Ishikawa (cell line): Measurements from ENCODE around the gene LRP1.

Experiments
- CEBPB ChIP-seq: IDR thresholded peaks from 2 replicates; pipeline ENCODE4 v1.6.1; 2012
- CREB1 ChIP-seq: IDR thresholded peaks from 2 replicates; pipeline ENCODE4 v1.6.1; 2012; ENCODE audit warnings: low read depth
- EGR1 ChIP-seq: IDR thresholded peaks from 2 replicates; pipeline ENCODE4 v1.6.1; 2012
- EP300 ChIP-seq: IDR thresholded peaks from 2 replicates; pipeline ENCODE4 v1.6.1; 2012; ENCODE audit warnings: borderline replicate concordance
- FOXM1 ChIP-seq: IDR thresholded peaks from 2 replicates; pipeline ENCODE4 v1.6.1; 2012; ENCODE audit warnings: low read depth, borderline replicate concordance
- NFIC ChIP-seq: IDR thresholded peaks from 2 replicates; pipeline ENCODE4 v1.6.1; 2012
- RAD21 ChIP-seq: IDR thresholded peaks from 2 replicates; pipeline ENCODE4 v1.6.1; 2012; ENCODE audit warnings: low read depth
- TAF1 ChIP-seq: IDR thresholded peaks from 2 replicates; pipeline ENCODE4 v1.6.1; 2012; ENCODE audit warnings: low read depth, mild to moderate bottlenecking
- TCF12 ChIP-seq: IDR thresholded peaks from 2 replicates; pipeline ENCODE4 v1.6.1; 2012; ENCODE audit warnings: low read depth
- TEAD4 ChIP-seq: IDR thresholded peaks from 2 replicates; pipeline ENCODE4 v1.6.1; 2012
- YY1 ChIP-seq: IDR thresholded peaks from 2 replicates; pipeline ENCODE4 v1.6.1; 2012; ENCODE audit warnings: low read depth
- ZBTB7A ChIP-seq: IDR thresholded peaks from 2 replicates; pipeline ENCODE4 v1.6.1; 2012; ENCODE audit warnings: low read depth
- TF ChIP-seq, protein P1 (sequence below): IDR thresholded peaks from 2 replicates; pipeline ENCODE4 v1.6.1; 2012; ENCODE audit warnings: low read depth, mild to moderate bottlenecking
- TF ChIP-seq, protein P2 (sequence below): IDR thresholded peaks from 2 replicates; pipeline ENCODE4 v1.6.1; 2012
- TF ChIP-seq, protein P3 (sequence below): IDR thresholded peaks from 2 replicates; pipeline ENCODE4 v1.6.1; 2012

The LRP1 gene

DNA sequence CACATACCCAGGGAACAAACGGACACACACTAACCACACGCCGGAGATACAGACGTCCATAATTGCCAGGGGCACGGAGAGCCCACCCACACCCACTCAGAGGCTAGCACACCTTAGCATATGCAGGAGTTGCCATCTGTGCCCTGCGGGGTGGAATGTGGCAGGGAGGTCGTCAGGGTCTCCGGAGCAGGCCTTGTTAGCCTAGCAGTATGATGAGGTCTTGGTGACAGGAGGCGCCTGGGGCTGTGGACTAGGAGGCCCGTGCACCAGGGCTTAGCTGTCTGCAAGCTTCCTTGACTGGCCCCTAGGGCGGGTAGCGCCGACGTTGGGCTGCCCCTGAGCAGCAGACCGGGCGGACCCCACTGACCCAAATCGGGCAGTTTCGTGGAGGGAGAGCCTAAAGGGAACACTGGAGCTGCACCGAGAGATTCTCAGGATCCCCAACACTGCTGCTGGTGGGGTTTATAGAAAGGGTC is 112.7 kb downstream of the LRP1 start:
- TF ChIP-seq ZBTB7A: peak; percentile 32; the same call in 1 of the 2 replicates
- TF ChIP-seq, protein P1, sequence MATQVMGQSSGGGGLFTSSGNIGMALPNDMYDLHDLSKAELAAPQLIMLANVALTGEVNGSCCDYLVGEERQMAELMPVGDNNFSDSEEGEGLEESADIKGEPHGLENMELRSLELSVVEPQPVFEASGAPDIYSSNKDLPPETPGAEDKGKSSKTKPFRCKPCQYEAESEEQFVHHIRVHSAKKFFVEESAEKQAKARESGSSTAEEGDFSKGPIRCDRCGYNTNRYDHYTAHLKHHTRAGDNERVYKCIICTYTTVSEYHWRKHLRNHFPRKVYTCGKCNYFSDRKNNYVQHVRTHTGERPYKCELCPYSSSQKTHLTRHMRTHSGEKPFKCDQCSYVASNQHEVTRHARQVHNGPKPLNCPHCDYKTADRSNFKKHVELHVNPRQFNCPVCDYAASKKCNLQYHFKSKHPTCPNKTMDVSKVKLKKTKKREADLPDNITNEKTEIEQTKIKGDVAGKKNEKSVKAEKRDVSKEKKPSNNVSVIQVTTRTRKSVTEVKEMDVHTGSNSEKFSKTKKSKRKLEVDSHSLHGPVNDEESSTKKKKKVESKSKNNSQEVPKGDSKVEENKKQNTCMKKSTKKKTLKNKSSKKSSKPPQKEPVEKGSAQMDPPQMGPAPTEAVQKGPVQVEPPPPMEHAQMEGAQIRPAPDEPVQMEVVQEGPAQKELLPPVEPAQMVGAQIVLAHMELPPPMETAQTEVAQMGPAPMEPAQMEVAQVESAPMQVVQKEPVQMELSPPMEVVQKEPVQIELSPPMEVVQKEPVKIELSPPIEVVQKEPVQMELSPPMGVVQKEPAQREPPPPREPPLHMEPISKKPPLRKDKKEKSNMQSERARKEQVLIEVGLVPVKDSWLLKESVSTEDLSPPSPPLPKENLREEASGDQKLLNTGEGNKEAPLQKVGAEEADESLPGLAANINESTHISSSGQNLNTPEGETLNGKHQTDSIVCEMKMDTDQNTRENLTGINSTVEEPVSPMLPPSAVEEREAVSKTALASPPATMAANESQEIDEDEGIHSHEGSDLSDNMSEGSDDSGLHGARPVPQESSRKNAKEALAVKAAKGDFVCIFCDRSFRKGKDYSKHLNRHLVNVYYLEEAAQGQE: no peak

DNA sequence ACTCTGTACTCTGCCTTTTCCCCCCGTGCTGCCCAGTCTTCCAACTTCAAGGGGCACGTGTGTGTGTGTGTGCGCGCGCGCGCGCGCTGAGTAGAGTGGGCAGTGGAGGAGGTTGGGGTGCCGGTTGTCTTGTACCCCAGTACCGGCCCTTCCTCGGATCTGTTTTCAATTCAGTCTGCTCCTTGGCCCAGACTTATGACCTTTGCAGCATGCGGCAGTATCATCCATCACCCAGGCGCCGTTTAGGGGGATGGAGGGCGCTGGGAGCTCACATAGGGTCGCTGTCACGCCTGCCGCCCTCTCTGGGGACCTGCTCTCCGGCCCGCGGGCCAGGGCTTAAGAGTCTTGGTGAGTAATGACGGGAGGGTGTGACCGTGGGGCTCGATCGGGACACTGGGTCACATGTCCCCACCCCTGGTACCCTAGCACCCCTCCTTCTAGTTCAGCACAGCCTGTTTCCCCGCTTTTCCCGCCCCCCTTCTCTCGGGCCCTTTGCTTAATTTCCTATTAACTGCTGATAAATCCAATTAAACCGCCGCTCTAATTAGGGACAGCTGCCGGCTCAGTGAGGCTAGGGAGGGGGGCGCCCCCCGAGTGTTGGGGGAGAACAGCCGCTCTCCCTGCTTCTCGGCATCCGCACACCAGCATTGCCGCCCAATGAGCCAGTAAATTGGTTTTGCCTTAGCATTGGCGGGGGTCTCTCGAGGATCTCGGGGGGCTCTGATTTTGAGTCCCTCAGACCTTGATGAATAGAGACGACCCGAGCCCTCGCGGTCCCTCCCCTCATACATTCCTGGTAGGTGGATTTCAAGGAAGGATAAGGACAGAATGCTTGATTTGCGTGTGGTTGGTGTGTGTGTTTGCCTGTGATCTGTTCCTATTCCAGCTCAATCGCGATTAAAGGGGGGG is 113.4 kb downstream of the LRP1 start:
- TF ChIP-seq YY1 (no peak), NFIC (no peak), FOXM1 (no peak), CEBPB (no peak), CREB1 (no peak), TAF1 (no peak), EP300 (no peak), ZBTB7A (no peak), RAD21 (no peak), EGR1 (no peak), TEAD4 (no peak), TCF12 (no peak)
- TF ChIP-seq, protein P1: no peak
- TF ChIP-seq, protein P2, sequence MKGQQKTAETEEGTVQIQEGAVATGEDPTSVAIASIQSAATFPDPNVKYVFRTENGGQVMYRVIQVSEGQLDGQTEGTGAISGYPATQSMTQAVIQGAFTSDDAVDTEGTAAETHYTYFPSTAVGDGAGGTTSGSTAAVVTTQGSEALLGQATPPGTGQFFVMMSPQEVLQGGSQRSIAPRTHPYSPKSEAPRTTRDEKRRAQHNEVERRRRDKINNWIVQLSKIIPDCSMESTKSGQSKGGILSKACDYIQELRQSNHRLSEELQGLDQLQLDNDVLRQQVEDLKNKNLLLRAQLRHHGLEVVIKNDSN: no peak
- TF ChIP-seq, protein P3, sequence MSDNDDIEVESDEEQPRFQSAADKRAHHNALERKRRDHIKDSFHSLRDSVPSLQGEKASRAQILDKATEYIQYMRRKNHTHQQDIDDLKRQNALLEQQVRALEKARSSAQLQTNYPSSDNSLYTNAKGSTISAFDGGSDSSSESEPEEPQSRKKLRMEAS: no peak

DNA sequence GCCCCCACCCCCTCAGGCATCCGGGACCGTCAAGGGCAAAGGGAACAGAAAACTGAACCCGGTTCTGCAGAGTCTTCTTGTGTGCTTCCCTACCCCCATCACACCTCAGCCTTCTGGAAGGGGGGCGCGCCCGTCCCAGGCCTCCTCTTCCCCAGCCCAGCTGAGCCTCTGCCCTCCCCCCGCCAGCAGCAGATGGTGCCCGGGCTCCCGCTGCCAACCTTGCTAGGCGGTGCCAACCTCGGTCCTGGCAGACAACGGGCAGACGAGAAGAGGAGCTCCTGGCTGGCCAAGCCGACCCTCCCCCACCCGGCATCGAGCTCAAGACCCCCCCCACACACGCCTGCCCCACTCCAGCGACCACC is 114.0 kb downstream of the LRP1 start:
- TF ChIP-seq TAF1 (no peak), TCF12 (peak; percentile 53; the same call in 1 of the 2 replicates), CREB1 (no peak), EP300 (no peak), EGR1 (no peak), CEBPB (no peak), RAD21 (no peak), TEAD4 (no peak), NFIC (no peak), YY1 (0 out of 2 replicates have a peak, but pooled peaks have one; percentile 10)
- TF ChIP-seq, protein P1: no peak
- TF ChIP-seq, protein P2: no peak
- TF ChIP-seq, protein P3: no peak

DNA sequence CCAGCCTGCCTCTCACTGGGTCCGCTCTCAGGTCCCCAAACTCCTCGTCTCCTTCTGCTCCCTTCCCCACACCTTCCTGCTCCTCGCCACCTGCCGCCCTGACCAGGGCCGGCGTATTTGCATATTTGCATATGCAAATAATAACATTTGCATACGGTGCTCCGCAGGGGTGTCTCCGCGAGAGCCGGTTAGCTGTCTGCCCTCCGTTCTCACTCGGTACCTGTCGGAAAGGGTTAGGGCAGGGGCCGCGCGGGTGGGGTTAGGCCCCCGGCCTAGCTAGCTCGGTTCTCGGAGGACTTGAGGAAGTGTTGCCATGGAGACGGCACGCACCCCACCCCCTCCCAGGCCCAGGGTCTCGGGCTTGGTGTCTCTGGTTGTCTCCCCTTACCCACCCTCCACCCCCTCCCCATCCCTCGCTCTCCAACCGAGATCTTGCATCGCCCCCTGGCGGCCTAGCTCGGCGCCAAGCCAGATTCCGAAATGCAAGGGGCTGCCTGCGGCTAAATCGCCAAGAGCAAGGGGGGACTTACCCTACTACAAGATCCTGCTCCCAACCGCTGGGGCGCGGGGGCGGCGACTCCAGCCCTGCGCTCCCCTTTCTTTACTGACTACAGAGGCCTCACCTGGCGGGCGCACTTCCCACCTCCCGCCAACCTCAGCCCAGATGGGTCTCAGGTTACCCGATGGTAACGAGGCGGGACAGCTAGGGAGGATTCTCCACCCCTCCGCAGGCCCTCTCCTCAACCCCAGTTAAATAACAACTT is 114.6 kb downstream of the LRP1 start:
- TF ChIP-seq TEAD4 (no peak), CREB1 (no peak), FOXM1 (no peak), TCF12 (no peak; the same call in 1 of the 2 replicates), EGR1 (peak; percentile 83), RAD21 (peak; percentile 68), CEBPB (no peak), YY1 (no peak), TAF1 (0 out of 2 replicates have a peak, but pooled peaks have one; percentile 40), NFIC (peak; percentile 38; the same call in 1 of the 2 replicates), ZBTB7A (peak; percentile 95), EP300 (0 out of 2 replicates have a peak, but pooled peaks have one; percentile 9)
- TF ChIP-seq, protein P3: peak; percentile 79
- TF ChIP-seq, protein P1: no peak
- TF ChIP-seq, protein P2: no peak
